Stimulated activated CD4-positive, alpha-beta T cell treated with anti-CD3 and anti-CD28 coated beads, Interleukin-12 subunit alpha, Interleukin-12 subunit beta, amount 100 ng/mL, for 48 hours (primary cell): ENCODE measurements around the gene FAM149A.

Source experiments
- DNase-seq, 3 donors: peaks; one replicate each; pipeline ENCODE4 v3.0.0-alpha.2; 2020; ENCODE audit warnings: low read depth in 2 of 3, low spot score in 1 of 3

Gene FAM149A

DNA sequence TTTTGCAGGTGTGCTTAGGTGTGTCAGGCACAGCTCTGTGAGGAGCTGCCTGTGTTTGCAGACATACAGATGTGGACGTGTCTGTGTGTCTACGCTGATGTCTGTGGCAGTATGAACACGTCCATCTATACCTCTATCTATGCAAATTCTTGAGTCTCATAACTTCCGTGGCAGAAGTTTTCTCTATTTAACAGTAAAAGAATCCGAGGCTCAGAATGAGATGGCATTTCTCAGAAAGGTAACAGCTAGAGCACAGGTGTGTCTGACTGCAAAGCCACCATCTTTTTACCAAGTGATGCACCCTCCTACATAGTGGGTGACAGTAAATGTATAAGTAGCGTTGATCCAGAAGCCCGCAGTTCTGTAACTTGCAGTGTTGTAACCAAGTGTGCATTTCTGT, 47.0 kb downstream of the FAM149A start:
- DNase-seq = no peak

DNA sequence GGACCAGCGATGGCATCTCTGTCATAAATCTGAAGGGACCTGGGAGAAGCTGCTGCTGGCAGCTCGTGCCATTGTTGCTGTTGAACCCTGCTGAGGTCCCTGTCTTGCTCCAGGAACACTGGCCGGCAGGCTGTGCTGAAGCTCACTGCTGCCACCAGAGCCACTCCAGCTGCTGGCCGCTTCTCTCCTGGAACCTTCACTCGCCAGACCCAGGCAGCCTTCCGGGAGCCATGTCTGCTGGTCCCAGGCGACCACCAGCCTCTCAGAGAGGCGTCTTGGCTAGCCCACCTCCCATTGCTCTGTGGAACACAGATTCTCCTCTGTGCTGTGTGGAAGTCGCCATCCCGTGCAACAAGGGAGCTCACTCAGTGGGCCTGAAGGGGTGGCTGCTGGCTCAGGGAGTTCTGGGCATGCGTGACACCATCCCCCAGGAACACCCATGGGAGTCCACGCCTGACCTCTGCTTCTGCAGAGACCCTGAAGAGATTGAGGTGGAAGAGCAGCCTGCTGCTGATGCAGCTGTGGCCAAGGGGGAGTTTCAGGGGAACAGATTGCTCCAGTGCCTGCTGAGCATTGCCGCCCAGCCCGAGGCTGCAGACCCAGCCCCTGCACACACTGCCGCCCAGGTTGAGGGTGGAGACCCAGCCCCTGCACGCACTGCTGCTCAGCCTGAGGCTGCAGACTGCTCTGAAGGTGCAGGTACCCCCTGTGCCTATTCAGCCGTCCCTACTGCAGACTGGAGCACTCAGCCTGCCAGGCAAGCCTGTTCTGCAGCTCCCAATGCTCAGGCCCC, 53.7 kb downstream of the FAM149A start:
- no peak for DNase-seq

DNA sequence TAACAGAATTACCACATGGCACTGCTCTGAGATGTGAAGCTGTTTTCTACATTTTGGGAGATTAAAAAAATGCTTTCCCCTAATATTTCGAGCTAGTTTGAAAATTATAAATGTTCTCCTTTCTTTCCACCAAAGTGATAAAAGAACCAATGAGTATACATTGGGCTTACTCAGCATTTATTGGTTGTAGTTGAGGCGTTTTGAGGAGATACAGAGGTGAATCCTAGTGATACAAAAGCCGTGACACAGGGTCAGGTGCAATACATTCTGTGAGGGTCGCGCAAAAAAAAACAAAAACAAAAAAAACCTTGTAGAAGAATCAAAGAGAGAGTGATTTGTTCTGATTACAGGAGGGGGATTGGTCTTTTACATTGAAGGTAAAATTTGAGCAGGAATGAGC, 54.5 kb downstream of the FAM149A start:
- no peak for DNase-seq

DNA sequence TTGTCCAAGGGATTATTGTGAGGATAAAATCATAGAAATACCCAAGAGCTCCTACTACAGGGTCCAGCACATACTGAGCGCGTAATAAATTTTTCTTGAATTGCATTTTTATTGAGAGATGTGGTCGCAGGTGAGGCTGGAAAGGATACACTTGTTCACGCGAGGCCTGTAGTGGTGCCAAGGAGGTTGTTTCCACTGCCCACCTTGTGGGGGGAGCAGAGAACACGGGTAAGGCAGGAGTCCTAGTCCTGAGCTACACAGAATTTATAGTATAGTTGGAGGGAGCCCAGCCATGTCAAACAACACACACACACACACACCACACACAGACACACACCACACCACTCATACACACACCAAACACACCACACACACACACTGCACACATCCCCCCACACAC, 55.1 kb downstream of the FAM149A start:
- no peak for DNase-seq

DNA sequence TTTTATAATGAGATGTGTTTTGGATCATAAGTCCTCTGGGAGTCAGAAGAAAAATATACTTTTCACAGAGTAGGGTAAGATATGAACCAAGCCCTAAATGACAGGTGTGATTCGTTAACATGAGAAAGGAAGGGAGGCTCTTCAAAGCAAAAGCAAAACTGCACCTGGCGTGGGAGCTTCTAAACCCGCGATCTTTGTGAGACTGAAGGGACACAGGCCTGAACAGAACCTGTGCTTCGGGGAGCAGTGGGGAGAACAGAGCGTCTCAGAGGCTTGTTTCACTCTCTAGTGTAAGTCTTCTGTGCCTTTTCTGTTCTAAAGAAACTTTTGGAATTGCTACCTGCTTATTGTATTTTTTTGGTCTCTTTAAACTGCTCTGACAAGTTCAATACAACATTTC, 56.6 kb downstream of the FAM149A start:
- DNase-seq = no peak

DNA sequence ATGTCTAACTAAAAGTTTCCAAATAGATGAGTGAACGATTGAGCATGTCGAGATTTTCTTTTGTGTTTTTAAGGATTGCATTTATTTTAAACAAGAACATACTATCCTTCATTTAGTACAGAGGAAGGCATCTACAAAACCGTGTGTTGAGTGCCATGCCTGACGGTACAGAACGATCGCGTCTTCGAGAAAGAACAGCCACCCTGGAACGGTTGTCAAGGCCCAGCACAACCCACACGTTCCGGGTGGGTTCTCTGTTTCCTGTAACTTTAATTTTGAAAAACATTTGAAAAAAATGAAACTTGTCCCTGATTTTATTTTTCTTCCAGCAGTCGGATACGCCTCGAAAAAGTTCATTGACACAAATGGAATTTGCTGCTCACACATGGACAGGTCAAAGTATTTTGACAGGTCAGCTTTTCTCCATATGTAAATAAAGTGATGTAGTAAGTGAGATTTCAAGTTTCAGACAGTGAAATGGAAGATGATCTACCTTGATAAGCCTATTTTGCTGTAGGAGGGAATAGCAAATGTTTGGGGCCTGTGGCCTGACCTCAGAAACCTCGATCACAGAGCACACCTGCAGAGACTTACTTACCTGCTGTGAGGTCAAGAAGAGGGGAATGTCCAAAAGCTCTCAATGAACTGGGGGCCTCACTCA, 62.5 kb downstream of the FAM149A start:
- no peak for DNase-seq

DNA sequence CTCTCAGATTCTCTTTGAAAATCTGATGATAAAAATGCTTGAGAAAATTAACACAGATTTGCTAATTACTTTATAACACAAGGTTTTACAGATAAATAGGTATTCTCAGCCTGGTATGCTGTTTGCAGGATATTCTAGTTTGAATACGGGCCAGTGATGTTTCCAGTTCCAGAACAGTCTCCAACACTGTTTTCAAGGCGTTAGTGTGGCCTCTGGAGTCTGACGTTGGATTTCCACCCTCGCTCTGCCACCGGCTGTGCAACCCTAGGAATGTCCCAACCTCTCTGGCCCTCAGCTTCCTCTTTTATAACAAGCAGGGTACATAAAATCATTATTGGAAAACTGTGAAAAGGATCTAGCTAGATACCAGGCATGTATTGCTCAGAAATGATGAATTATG, 63.1 kb downstream of the FAM149A start:
- DNase-seq = no peak

DNA sequence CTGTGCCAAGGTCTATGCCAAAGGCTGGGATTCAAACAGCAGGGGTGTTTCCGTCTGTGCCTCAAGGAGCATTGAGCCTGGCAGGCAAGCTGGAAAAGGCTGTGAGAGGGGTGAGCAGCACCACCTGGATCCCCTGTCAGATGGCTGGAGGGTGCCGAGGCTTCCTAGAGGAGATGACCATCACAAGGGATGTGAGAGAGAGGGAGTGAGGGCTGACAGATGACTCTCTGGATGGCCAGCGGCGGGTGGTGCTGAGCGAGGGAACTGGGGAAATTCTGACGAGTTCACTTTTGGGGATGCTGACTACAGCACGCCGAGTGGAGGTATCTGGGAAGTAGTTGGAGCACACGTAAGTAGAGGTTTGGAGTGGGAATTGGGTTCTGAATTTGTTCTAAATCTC, 64.2 kb downstream of the FAM149A start:
- DNase-seq = no peak

DNA sequence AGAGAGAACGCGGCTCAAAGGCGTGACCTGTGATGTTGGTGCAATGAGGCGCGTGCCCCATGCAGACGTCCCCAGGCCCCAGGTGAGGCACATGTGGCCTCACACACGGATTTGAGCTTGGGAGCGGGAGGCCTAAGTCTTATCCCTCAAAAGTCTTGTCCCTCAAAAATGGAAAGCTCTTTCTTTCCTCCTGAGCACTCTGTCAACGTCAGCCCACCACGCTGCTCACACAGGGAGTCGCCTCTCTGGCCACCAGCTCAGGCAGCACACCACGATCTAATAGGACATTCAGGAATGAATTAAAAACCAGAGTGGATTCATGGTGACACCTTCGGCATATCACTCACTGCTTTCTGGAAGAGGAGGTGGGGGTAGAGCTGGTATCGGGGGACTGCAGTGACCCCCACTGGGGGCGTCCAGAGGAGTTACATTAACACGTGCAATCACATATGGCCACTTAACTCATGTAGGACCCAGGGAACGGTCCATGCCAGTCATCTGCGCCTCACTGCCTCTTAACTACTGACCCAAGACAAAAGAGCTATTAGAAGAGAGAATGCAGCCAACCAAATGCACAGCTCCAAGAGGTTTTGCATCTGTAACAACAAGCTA, 64.9 kb downstream of the FAM149A start:
- no peak for DNase-seq

DNA sequence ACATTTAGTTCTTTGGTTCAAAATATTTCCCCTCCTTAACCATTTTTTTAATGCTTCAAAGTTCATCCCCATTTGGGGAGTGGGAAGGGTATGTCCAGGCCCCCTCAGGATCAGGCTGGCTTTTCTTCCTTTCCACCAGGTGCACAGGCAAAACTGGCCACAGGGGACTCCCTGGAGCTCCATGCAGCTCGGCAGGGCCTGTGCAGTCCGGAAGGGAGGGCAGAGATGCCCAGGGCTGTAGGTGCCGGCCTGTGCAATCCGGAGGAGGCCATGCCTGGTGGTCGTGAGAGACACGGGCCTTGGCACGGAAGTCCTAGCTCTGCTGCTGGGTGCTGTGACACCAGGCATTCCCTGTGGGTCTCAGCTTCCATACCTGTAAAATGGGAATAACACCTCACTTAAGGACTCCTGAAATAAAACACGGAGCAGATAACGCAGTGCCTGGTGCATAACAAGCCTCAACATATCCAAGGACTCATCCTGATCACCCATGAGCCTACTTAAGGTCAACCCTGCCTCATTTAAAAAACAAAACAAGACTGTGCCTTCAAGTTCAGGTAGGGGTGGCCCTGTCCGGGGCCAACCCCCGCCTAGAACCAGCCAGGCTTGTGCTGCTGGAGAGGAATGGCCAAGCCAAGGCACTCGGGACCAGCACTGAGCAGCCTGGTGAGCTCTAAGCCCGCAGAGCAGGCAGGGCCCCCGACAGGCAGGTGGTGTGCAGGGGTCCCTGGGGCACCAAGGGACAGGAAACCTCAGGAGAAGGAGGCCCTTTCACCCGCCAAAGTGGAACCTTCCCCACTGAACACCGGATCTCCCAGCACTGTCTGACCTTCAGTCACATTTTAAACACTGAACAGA, 65.7 kb downstream of the FAM149A start:
- DNase-seq = no peak

DNA sequence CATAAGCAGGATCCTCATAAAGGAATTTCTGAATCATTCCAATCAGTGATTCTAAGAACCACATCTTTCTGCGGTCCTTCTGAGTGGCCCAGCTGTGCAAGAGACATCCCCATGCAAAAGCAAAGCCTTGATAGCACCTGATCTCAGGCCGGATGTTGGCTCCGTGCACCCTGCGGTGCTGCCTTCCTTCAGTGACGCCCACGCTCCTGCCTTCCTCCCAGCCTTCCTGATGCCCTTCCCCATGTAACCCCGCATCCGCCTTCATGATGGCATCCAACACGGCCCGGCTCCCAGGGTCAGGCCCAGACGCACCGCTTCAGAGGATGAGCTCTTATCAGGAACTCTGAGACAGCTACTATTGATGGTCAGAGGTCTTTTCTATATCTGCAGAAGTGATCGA, 66.5 kb downstream of the FAM149A start:
- no peak for DNase-seq

DNA sequence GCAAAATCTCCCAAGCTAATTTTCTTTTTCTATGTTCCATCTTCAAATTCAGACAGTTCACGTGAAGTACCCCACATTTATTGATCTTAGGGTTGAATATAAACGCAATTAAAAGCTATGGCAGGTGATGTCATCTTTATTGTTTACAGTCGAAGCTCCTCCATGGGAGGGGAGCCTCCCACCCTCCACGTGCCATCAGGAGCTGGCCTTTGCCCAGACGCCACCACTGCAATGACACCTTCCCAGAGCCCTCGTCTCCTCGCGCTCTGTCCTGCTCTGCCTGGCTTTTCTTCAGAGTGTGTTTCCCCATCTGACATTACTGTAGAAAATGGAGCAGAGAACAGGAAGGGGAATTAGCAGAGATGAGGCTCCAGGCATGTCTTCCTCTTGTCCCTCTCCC, 68.0 kb downstream of the FAM149A start:
- DNase-seq = no peak

DNA sequence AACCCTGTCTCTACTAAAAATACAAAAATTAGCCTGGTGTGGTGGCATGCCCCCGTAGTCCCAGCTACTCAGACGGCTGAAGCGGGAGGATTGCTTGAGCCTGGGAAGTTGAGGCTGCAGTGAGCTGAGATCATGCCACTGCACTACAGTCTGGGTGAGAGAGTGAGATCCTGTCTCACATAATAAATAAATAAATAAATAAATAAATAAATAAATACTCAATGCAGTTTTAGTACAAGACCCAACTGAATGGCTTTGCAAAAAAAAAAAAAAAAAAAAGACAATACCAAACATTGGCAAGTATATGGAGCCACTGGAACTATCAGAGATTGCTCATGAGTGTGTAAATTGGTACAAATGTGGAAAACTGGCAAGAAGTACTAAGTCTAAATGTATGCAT, 83.6 kb downstream of the FAM149A start:
- no peak for DNase-seq

DNA sequence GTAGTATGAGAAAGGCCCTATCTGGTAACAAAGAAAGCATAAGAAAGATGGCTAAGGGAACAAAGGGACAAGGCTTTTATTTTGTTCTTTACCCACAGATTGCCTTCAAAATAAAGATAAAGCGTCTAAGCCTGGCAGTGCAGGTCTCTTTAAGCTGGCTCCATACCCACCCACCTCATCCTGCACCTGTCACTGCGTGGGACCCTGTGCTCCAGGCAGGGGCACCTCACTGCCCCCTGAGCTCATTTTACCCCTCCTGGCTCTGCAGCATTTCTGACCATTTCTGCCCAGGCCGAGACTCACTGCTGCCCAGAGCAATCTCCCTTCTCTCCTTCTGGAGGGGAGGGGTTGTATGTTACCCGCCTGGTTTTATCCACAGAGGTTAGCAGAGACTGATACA, 85.2 kb downstream of the FAM149A start:
- DNase-seq = no peak

DNA sequence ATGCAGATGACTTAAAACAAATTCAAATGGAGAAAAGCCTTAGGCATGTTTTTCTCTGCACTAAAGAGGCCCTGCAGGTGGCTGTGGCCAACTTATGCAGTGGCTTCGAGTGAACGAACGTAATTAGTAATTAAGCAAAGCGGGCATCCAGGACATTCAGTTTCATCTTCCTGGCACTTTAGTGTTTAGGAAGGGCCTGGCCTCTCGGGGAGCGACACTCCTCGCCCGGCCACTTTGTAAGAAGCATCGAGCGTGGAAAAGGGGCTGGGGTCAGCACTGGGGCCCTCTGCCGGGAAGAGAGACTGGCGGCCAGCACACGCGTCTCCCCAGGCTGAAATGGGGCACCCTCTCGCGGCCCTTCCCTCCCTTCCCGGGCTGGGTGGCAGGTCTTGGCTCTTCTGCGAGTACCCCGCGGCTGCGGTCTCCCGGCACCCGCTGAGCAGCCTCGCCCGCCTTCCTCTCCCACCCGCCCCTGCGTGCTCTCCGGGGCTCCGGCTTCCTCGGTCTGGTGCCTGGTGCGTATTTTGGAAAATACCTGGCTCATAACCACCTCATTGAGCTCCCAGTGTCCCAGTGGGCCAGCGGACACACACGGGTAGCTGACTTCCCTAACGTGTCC, 86.2 kb downstream of the FAM149A start:
- DNase-seq = peak; percentile 11 to 27 (median 16)

DNA sequence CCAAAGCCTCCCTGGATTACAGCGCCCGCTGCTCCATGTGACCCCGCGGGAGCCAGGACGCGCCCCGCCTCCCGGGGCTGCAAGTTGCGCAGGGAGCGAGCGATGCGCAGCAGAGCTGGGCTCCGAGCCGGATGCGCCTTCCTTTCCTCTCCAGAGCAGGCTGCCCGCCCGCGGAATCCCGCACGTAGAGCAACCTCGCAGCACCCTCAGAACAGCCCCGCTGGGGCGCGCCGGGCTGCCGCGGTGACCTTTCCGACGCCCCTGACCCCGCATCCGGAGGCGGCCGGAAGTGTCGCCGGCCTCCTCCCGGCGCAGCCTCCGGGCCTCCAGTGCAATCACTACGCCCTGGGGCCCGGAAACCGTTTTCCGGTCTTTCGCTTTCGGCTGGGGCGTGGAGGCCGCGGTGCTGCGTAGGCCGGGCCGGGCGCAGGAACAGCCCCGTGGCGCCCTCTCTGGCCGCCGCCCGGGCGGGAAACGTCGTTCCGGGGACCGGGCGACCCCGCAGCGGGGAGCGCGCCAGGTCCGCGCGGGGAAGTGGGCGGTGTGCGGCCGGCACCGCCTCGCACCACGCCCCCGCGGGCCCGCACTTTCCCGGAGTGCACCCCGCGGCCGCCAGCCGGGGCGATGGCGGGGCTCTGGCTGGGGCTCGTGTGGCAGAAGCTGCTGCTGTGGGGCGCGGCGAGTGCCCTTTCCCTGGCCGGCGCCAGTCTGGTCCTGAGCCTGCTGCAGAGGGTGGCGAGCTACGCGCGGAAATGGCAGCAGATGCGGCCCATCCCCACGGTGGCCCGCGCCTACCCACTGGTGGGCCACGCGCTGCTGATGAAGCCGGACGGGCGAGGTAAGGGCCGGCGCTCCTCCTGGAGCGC, 86.9 kb downstream of the FAM149A start, which contains the start of gene CYP4V2:
TSS of gene CYP4V2 (plus strand) at position 368 of the 866 bp plus-strand sequence. CDS start at position 625, 257 bp downstream.
- peak; percentile 77 to 83 (median 80) for DNase-seq

DNA sequence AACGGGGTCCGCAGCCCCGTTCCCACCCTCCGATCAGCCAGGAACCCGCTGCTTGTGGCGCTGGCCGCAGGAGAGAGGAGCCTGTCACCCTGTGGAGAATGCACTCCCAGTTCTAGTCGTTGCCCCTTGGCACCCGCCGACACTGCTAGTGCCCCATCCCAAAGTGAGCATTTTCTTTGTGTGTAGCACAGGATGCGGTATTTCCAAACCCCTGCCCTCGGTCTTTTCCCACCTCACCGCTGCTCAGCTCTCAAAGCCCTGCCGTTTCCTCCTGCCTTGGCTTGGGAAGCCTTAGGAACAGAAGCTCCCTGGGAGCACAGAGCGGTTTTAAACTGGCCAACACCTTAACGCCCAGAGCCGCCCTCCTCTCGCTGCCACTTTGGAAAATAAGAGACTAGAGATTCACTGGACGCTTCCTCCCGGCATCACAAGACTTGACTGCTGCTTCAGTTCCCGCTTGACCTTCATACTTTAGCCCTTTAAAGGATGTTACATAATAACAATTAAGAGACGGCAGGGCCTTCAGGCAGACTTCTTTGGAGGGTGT, 87.6 kb downstream of the FAM149A start:
- DNase-seq = peak in 2 of 3 donors; percentile 5 to 24

DNA sequence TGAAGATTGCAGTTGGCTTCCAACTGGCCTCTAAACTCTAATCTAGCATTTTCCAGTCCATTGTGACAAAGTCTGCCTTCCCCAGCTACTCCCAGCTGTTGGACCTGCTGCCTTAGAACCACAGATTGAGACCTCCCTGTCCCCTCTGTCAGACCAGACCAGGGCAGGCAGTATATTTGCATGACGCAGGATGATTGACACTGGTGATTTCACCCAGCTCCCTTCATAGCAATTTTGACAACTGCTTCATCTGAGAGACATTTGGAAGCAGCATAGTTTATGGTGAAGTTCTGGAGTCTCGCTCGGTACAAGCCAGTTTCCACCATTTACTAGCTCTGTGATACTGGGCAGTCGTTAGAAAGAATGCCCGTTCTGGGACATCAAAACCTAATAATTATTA, 89.3 kb downstream of the FAM149A start:
- no peak for DNase-seq

DNA sequence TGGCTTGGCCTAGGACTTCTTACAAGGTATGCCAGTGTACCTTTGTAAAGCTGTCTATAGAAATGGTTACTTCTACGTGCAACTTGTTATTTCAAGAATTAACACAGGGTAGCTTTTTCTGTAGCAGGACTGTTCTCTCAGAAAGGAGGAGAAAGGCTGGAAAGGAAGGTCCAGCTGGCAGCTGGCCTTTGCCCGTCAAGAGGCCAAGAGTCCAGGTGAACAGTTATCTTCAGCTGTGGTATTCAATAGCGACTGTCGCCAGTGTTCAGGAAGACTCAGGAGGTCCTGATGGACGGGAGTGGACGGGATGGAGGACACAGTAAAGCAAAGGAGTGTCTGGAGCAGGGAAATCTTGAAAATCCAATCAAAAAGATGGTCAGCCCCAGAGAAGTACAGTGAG, 91.6 kb downstream of the FAM149A start:
- DNase-seq = no peak

DNA sequence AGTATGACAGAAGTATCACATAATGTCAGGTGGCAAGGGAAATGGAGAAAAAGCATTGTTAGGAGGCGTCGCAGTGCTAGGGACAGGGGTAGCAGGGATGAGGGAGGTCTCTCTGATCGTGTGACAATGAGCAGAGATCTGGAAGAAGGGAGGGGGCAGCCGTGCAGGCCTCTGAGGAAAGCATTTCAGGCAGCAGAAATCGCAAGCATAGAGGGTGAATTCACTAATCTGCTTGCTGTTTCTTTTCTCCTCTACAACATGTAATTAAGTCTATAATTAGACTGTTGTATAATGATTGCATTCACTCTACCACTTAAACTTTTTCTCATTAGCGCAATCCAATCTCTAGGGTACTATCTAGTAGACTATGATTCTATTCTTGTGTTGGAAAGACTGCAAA, 96.0 kb downstream of the FAM149A start:
- no peak for DNase-seq
